ENCODE measurements around the gene MESP2.
A peak's percentile ranks its signal among the peaks of the same experiment; 100 is the strongest.

Gene MESP2

GRCh38 chr15:89776274-89777072, at the start of gene MESP2:
Gene MESP2, plus strand, starts transcription at chr15:89776332. Its CDS starts 26 bp downstream, at chr15:89776358.
- peak; percentile 61 for DNase-seq (ENCODE audit: low read depth, low spot score)
- TF ChIP-seq CTCF (IDR thresholded peaks at IDR 0.05; ENCODE audit: low read depth, low read length) = peak; percentile 35
- in situ Hi-C loops (cut with HindIII; ENCODE audit: low sequenced_read_pairs) = no loop called here
- H3K4me3 ChIP-seq (ENCODE audit: low read depth, low read length) = peak within 1 kb of the TSS; percentile 32

GRCh38 chr15:89728254-89728653, 47.9 kb upstream of the MESP2 start:
- in situ Hi-C loops (cut with HindIII; ENCODE audit: low sequenced_read_pairs) = no loop called here
- no peak for DNase-seq (ENCODE audit: low read depth, low spot score)
- H3K4me3 ChIP-seq (ENCODE audit: low read depth, low read length) = no peak overlapping the region
- TF ChIP-seq CTCF (IDR thresholded peaks at IDR 0.05; ENCODE audit: low read depth, low read length) = no peak

GRCh38 chr15:89731275-89731674, 44.9 kb upstream of the MESP2 start:
- DNase-seq (ENCODE audit: low read depth, low spot score) = no peak
- in situ Hi-C loops (cut with HindIII; ENCODE audit: low sequenced_read_pairs) = no loop called here
- H3K4me3 ChIP-seq (ENCODE audit: low read depth, low read length) = no peak overlapping the region
- no peak for TF ChIP-seq CTCF (IDR thresholded peaks at IDR 0.05; ENCODE audit: low read depth, low read length)

- in situ Hi-C loops (cut with HindIII; ENCODE audit: low sequenced_read_pairs) = no loop called here
- DNase-seq (ENCODE audit: low read depth, low spot score) = no peak
- H3K4me3 ChIP-seq (ENCODE audit: low read depth, low read length) = no peak overlapping the region
- TF ChIP-seq CTCF (IDR thresholded peaks at IDR 0.05; ENCODE audit: low read depth, low read length) = no peak
Measured at GRCh38 chr15:89732451-89733172, 43.5 kb upstream of the MESP2 start.

GRCh38 chr15:89735773-89736172, 40.4 kb upstream of the MESP2 start:
- in situ Hi-C loops (cut with HindIII; ENCODE audit: low sequenced_read_pairs) = no loop called here
- TF ChIP-seq CTCF (IDR thresholded peaks at IDR 0.05; ENCODE audit: low read depth, low read length) = no peak
- DNase-seq (ENCODE audit: low read depth, low spot score) = no peak
- H3K4me3 ChIP-seq (ENCODE audit: low read depth, low read length) = no peak overlapping the region

- peak; percentile 77 for DNase-seq (ENCODE audit: low read depth, low spot score)
- no peak overlapping the region for H3K4me3 ChIP-seq (ENCODE audit: low read depth, low read length)
- in situ Hi-C loops (cut with HindIII; ENCODE audit: low sequenced_read_pairs) = no loop called here
- TF ChIP-seq CTCF (IDR thresholded peaks at IDR 0.05; ENCODE audit: low read depth, low read length) = peak; percentile 84
Measured at GRCh38 chr15:89740137-89740536, 36.0 kb upstream of the MESP2 start.
